ENCODE results near the gene SPATA20.

- TF ChIP-seq CTCF (IDR thresholded peaks at IDR 0.05) (no peak), POLR2A (IDR thresholded peaks at IDR 0.05) (no peak), POLR2AphosphoS5 (IDR thresholded peaks at IDR 0.05) (no peak), EP300 (IDR thresholded peaks at IDR 0.05; ENCODE audit: low read depth) (no peak)
Measured at GRCh38 chr17:50573866-50574611, 27.1 kb downstream of the SPATA20 start.
